GM18861 (cell line): ENCODE measurements around the gene ZNF736.
"Not testable (repeated sequence)": the region's sequence is repeated elsewhere in the genome, so short reads cannot be mapped to it uniquely, and the experiment has no call there.

Experiments used
- ATAC-seq: cut with Tn5 transposase; IDR thresholded peaks from one replicate; pipeline ENCODE4 v1.9.1; 2021; ENCODE audit not compliant: unreplicated experiment

Gene ZNF736

DNA sequence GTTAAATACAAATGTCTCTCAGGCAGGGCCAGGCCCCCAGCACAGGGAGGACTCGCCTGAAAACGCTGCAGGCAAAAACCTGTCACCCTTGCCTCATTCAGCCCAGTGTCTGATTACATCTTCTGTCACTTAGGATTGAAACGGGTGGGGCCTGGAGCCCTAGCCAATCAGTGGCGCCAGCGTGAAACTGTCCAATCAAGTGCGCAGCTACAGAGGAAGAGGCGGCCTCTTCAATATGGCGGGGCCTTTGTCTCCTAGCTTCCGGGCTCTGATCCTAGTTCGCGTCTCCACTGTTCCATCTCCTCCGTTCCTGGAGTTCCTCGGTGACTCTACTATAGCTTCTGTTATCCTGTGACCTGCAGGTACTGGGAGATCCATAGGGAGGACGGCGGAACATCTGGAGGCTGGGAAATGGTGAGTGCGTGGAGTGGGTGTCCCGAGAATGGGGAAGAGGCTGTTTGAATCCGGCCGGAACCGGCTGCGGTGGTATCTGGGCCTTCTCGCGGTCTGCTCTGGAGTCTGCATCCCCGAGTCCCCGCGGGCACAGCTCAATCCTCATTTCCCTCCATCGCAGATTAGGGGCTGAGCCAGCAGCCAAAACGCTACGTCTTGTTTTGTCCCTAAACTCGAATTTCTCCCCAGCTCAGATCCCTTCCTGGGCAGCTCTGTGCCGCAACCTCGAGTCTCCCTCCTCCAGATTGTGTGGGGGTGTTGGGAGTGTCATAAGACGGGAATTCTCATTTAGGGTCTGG lies at the start of gene ZNF736:
ZNF736 (plus strand) TSS at position 222 of the 752 bp plus-strand sequence; CDS start at position 412, 190 bp downstream.
- ATAC-seq: peak; percentile 100

DNA sequence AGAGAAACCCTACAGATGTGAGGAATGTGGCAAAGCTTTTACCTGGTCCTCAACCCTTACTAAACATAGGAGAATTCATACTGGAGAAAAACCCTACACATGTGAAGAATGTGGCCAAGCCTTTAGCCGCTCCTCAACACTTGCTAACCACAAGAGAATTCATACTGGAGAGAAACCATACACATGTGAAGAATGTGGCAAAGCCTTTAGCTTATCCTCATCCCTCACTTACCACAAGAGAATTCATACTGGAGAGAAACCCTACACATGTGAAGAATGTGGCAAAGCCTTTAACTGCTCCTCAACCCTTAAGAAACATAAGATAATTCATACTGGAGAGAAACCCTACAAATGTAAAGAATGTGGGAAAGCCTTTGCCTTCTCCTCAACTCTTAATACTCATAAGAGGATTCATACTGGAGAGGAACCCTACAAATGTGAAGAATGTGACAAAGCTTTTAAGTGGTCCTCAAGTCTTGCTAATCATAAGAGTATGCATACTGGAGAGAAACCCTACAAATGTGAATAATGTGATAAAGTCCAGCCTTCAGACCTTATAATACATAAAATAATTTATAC lies 47.3 kb upstream of the ZNF736 start:
- no peak for ATAC-seq

DNA sequence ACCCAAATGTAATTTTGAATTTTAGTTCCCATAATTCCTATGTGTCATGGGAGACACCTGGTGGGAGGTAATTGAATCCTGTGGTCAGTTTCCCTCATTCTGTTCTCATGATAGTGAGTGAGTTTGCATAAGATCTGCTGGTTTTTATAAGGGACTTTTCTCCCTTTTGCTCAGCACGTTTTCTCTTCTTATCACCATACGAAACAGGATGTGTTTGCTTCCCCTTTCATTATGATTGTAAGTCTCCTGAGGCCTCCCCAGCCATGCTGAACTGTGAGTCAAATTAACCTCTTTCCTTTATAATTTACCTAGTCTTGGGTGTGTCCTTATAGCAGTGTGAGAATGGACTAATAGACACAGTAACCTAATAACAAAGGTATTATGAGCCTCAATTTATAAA lies 36.1 kb upstream of the ZNF736 start:
- ATAC-seq: no peak

DNA sequence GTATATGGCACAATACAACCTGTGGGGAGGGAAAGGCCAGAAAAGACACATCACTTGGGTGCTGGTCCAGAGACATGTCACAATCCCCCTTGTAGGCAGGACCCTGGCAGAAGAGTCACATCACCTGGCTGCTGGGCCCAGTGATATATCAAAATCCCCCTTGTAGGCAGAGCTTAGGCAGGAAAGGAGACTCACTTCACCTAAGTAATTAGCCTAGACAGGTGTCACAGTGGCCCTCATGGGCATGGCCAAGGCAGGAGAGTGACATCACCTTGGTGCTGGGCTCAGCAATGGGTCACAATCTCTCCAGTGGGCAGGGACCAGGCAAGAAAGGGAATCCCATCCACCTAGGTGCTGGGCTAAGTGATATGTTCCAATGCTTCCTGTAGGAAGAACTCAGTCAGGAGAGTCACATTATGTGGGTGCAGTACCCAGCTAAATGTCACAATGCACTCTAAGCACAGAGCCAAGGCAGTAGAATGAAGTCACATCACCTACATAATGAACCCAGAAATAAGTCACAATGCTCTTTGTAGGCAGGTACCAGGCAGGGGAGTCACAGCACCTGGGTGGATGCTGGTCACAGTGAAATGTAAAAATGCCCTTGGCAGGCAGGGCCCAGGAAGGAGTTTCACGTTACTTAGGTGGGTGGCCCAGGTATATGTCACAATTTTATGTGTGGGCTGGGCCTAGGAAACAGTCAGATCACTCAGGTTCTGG lies 18.9 kb upstream of the ZNF736 start:
- no peak for ATAC-seq

DNA sequence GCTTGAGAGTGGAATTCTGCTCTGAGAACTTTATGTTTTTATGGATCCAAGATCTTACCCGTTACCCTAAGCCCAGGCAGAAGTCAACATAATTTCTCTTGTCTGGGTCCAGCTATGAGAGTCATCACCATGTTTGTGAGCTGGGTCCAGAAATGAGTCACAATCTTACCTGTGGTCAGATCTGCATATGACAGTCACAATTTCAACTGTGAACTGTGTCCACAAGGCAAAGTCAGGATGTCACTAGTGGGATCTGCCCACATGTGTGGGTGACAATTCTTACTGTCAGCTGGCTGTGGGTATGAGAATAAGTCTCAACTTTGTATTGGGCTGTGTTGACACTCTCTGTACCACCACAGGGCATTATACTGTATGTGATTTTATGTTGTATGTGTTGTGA lies 16.3 kb upstream of the ZNF736 start:
- not testable (repeated sequence) for ATAC-seq

DNA sequence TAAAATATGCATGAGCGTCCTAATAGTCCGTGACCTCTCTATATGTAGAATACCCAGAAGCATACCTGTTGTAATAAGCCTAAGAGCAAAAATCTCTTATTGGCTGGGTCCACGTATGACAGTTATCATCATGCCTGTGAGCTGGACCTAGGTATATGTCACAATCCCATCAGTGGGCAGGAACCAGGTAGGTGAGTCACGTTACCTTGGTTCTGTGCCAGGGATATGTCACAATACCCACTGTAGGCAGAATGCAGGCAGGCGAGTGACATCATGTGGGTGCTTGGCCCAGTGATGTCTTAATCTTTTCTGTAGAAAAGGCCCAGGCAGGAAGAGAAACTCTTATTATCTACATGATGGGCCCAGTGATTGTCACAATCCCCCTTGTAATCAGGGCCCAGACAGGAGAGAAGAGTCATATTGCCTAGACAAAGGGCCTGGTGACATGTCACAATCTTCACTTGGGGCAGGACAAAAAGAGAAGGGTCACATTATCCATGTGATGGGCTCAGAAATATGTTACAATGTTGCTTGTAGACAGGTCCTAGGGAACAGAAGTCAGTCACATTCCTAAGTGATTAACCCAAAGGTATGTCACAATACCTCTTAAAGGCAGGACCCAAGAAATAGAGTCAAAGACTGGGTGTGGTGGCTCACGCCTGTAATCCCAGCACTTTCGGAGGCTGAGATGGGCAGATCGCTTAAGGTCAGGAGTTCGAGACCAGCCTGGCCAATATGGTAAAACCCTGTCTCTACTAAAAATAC lies 12.9 kb upstream of the ZNF736 start:
- no peak for ATAC-seq

DNA sequence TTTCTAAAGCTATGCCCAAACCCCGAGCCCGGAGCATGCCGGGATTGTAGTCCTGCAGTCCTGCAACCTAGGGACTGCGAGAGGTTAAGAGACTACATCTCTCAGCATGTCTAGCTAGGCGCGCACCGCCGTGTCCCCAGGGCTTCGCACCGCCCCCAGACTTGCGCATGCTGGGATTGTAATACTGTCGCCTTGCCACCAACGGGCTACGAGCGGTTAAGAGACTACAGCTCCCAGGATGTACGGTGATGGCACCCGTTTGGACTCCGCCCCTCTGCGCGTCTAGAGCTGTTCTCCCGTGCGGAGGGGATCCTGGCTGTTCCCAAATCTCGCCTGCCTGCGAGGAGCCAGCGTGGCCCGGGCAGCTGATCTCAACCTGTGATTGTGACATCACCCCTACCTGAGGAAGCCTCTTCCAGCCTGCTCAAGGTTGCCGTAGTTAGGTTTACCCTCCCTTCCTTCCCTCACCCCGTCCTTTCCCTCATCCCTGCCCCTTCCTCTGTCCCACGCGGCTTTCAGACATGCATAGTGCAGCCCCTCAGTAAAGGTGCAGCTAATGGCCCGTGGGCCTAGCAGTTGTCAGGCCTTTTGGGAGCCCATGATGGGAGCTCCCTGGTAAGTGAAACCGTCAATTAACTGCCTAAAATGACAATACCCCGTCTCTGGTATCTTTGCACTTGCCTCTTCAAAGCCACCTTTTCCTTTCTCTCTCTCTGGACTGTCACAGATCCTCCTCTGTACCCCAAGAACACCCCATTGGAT lies 6.3 kb upstream of the ZNF736 start:
- peak; percentile 99 for ATAC-seq

DNA sequence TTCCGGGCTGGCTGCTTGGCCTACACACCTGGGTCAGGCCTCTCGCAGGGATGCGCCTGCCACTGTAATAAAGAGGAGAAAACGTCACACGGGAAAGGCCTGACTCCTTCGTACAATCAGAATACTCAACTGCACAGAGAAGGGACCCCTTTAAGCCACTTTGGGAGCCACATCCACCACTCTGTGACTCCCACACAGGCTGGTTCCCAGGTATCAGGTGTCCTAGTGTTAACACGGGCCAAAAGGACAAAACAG lies 5.8 kb upstream of the ZNF736 start:
- no peak for ATAC-seq

DNA sequence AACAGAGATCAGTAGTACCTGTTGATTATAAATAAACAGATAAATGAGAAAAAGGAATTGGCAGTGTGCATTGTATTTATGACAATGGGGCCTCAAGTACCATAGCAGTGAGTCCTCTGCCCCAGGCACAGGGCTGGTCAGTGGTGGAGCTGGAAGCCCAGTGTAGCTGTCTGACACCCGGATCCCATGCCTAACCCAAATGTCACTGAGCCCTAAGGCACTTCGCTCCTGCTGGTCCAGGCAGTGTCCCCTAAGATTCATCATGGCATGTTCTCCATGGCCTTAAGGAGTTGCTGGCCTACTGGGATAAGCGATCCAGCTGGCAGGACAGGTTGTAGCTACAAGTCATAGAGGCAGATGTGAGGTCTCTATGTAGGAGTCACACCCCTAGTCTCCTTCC lies 3.3 kb upstream of the ZNF736 start:
- ATAC-seq: no peak

DNA sequence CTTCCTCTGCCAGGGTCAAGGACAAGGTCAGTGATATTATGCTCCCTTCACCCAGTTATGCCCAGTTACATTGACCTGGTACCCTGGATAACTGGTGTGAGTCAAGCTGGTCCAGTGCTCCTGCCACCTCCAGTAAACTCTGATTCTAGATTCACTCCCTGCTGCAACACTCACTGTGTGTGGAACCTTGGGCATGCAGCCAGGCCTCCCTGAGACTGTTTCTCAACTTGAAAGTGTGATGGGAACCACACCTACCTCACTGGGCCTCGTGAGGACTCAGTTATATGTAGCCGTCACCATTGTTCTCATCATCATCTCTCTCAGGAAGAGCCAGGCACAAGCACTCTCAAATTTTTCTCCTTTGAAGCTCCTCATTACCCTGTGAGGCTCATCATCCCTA lies 935 bp upstream of the ZNF736 start:
- no peak for ATAC-seq

DNA sequence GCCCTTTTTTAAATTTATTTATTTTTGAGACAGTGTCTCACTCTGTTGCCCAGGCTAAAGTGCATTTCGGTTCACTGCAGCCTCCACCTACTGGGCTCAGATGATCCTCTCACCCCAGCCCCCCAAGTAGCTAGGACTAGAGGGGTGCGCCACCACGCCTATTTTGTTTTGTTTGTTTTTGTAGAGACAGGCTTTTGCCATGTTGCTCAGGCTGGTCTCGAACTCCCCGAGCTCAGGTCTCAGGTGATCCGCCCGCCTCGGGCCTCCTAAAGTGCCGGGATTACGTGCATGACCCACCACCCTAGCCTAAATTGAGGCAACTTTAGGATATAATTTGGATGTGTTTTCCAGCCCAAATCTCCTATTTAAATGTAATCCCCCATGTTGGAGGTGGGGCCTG lies 805 bp downstream of the ZNF736 start:
- ATAC-seq: no peak

DNA sequence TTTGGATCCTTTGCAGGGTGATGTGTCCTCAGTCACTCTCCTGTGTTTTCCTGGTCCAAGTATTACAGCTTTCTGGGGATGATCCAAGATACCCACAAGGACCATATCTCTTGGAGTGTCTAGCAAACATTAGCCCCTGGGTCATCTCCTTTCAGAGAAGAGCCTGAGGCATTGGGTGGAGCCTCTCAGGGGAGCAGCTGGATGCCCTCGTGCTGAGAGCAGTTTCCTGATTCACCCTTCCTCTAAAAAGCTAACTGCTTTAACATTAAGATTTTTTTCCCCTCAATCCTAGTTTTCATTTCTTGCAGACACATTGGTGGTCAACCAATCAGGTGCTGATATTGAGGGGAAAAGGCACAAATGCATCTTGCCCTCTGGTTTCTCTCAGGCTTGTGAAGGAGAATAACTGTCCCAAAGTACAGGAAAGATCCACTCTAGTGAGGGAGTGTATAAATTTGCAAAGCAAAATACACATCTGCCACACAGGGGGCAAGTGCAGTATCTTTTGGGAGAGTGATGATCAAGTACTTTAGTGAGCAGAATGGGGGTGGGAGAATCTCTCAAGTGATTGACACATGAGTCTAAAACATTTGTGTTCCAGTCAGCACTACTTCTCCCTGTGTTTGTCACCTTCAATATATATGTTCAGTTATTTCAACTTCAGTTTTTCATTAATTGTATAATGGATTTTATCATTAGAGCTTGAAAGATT lies 2.4 kb downstream of the ZNF736 start:
- not testable (repeated sequence) for ATAC-seq

DNA sequence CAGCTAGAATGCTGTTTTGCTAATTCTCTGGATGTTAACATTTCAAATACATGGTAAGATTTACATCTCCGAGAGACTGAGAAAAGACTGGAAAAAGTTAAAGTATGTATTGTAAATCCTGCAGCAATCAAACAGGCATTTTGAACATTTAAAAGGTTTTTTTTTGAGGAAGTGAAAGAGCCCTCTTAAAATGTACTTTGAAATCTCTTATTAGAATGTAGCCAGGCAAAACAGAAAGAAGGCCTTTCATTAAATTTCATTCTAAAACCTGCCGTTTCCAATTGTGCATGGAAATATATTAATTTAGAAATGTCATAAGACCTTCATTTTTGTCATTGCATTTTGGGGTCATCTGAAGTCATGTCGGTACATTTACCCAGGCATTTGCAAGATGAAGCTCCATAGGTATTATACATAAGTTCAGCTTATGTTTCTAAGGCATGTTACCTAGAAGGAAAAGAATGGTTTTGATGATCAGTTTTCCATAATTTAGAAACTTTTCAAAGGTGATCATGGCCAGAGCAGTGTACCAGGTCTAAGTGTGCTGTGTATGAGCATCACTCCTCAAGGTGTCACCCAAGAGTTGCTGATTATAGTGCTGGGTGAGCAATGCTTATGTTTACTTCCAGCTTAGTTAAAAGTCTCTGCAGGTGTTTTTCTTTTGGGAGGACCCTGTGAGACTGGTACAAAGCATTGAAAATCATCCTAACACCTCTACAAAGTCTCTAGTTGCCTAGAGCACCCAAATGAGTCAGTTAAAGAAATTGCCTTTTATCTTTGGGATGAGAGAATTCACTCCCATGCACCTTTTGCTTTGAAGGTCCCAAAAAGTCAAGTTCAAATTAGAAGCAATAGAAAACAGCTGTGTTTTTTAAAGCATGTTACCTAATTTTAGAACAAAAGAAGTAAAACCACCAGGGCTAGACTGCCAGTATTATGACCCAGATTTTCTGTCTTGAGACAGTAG lies 7.1 kb downstream of the ZNF736 start:
- no peak for ATAC-seq

DNA sequence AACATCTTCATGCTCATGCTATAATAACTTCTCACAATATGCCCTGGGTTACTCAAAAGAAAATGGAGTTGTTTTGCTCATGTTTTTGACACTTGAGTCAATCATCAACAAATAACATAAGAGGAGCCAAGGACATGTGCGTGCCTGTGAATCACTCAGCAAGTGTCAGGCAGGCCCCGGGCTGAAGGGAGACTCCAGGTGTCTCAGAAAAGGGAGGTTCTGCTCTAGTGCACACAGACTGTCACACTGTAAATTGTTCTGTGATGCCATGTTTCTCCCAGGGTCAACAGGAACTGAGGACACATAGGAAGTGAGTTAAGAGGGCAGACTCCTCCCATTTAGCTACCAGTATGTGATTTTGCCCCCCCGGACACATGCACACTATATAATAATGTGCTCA lies 10.4 kb downstream of the ZNF736 start:
- not testable (repeated sequence) for ATAC-seq

DNA sequence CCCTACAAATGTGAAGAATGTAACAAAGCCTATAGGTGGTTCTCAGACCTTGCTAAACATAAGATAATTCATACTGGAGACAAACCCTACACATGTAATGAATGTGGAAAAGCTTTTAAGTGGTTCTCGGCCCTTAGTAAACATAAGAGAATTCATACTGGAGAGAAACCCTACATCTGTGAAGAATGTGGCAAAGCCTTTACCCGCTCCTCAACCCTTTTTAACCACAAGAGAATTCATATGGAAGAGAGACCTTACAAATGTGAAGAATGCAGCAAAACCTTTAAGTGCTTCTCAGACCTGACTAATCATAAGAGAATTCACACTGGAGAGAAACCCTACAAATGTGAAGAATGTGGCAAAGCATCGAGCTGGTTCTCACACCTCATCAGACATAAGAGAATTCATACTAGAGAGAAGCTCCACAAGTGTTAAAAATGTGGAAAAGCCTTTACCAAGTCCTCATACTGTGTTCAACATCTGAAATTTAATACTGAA lies 35.0 kb downstream of the ZNF736 start:
- ATAC-seq: not testable (repeated sequence)

DNA sequence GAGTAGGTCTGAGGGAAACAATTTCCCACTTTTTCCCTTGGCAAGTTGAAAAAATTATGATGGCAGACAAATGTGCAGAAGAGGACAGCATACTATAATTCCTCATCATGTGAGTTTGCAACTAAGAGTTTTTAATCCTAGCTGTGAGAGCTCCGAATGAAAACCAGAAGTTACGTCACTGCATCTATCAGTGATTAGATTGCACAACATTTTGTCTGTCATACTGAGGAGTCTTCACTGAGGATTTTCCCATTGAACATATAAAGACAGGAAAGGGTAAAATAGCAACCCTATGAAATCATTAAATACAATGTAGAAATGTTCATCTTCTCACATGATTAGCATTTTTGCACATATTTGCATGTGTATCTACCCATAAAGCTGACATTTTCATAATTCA lies 45.8 kb downstream of the ZNF736 start:
- ATAC-seq: no peak

DNA sequence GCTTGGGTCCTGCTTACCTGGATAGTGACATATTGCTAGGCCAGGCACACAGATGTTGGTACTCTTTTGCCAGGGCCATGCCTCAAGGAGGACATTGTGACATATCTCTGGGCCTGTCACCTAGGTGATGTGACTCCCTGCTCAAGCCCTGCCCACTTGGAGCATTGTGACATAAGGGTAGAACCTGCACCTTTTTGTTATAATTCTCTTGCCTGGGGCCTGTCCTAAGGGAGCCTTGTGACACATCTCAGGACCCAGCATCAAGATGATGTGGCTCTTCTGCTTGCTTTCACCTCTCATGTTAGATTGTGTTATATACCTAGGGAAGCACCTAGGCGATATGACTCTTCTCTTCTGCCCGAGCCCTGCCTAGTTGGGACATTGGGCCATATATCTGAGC lies 57.4 kb downstream of the ZNF736 start:
- no peak for ATAC-seq

DNA sequence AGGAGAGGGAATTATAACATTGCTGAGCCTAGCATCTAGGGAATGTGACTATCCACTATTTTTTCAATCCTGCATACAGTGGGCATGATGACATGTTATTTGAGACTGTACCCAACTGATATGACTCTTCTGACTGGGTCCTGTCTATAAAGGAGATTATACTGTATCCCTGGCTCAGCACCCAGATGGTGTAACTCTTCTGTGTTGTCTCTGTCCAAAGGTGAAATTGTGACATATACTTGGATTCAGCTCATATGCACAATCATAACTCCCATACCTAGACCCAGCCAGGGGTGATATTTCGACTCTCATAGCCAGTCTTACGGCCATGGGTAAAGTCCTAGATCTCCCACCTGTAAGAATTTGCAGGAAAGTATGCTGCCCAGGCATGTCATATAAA lies 59.3 kb downstream of the ZNF736 start:
- ATAC-seq: no peak

DNA sequence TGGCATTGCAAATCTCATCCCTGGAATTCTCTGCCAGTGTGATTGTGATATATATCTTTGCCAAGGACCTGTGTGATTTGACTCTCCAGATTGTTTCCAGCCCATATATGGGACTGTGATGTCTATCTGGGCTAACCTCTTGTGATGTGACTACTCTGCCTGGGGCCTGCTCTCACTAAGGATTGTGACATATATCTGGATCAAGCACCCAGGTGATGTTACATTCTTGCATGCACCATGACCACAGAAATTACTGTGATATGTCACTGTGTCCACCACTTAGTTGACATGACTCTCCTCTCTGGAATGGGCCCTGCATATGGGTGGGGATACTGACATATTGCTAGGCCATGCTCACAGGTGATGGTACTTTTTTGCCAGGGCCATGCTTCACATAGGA lies 86.6 kb downstream of the ZNF736 start:
- no peak for ATAC-seq
